IPS-18c (cell line): Measurements from ENCODE around the gene DTX1.

Experiments
- H3K4me3 ChIP-seq: 2 replicates; pipeline ENCODE4 v1.7.0; 2013; ENCODE audit warnings: low read depth, mild to moderate bottlenecking, low read length, moderate library complexity; ENCODE audit not compliant: insufficient read depth
- H3K9me3 ChIP-seq: one replicate; pipeline ENCODE4 v1.6.1; 2013; ENCODE audit warnings: mild to moderate bottlenecking, low read length, moderate library complexity; ENCODE audit not compliant: control insufficient read depth, insufficient read depth

Gene DTX1

GRCh38 chr12:113056631-113057488 is at the start of gene DTX1:
TSS of gene DTX1 (plus strand) at chr12:113056730. CDS start at chr12:113058193, 1,463 bp downstream.
- peak within 1 kb of the TSS; percentile 65 for H3K4me3 ChIP-seq

GRCh38 chr12:113007166-113007565 is 49.4 kb upstream of the DTX1 start:
- Histone ChIP-seq H3K9me3 (peaks cover 5% of the 10 kb centered on the region), H3K4me3 (no peak overlapping the region)

More at GRCh38 chr12:113056631-113057488, at the start of gene DTX1:
- H3K9me3 ChIP-seq, result peaks cover 3% of the 10 kb centered on the region

GRCh38 chr12:113010701-113011100 is 45.8 kb upstream of the DTX1 start:
- H3K4me3 ChIP-seq, result no peak overlapping the region
- peaks cover 5% of the 10 kb centered on the region for H3K9me3 ChIP-seq

GRCh38 chr12:113014565-113014964 is 42.0 kb upstream of the DTX1 start:
- Histone ChIP-seq H3K9me3 (peaks cover 5% of the 10 kb centered on the region), H3K4me3 (no peak overlapping the region)

GRCh38 chr12:113016796-113017195 is 39.7 kb upstream of the DTX1 start:
- Histone ChIP-seq H3K4me3 (no peak overlapping the region), H3K9me3 (no peaks in the 10 kb centered on the region)

- no peaks in the 10 kb centered on the region for H3K9me3 ChIP-seq
Measured at GRCh38 chr12:113019025-113019424, 37.5 kb upstream of the DTX1 start.

GRCh38 chr12:113021500-113021899 is 35.0 kb upstream of the DTX1 start:
- no peak overlapping the region for H3K4me3 ChIP-seq
- H3K9me3 ChIP-seq, result peaks cover 2% of the 10 kb centered on the region

More at GRCh38 chr12:113019025-113019424, 37.5 kb upstream of the DTX1 start:
- no peak overlapping the region for H3K4me3 ChIP-seq

- H3K4me3 ChIP-seq, result no peak overlapping the region
- H3K9me3 ChIP-seq, result peaks cover 2% of the 10 kb centered on the region
Measured at GRCh38 chr12:113022563-113023297, 33.8 kb upstream of the DTX1 start.

GRCh38 chr12:113027726-113028125 is 28.8 kb upstream of the DTX1 start:
- Histone ChIP-seq H3K9me3 (peaks cover 2% of the 10 kb centered on the region), H3K4me3 (no peak overlapping the region)

GRCh38 chr12:113030875-113031525 is 25.5 kb upstream of the DTX1 start:
- H3K9me3 ChIP-seq, result peaks cover 2% of the 10 kb centered on the region
- H3K4me3 ChIP-seq, result no peak overlapping the region

GRCh38 chr12:113039911-113040445 is 16.6 kb upstream of the DTX1 start:
- Histone ChIP-seq H3K9me3 (no peaks in the 10 kb centered on the region), H3K4me3 (no peak overlapping the region)

GRCh38 chr12:113040722-113041171 is 15.8 kb upstream of the DTX1 start:
- Histone ChIP-seq H3K4me3 (no peak overlapping the region), H3K9me3 (no peaks in the 10 kb centered on the region)

GRCh38 chr12:113041560-113041959 is 15.0 kb upstream of the DTX1 start:
- Histone ChIP-seq H3K9me3 (no peaks in the 10 kb centered on the region), H3K4me3 (no peak overlapping the region)

GRCh38 chr12:113043240-113043639 is 13.3 kb upstream of the DTX1 start:
- no peaks in the 10 kb centered on the region for H3K9me3 ChIP-seq
- no peak overlapping the region for H3K4me3 ChIP-seq

- Histone ChIP-seq H3K4me3 (no peak overlapping the region), H3K9me3 (no peaks in the 10 kb centered on the region)
Measured at GRCh38 chr12:113044516-113044915, 12.0 kb upstream of the DTX1 start.

- peaks cover 3% of the 10 kb centered on the region for H3K9me3 ChIP-seq
- no peak overlapping the region for H3K4me3 ChIP-seq
Measured at GRCh38 chr12:113048716-113049127, 7.8 kb upstream of the DTX1 start.

- peaks cover 3% of the 10 kb centered on the region for H3K9me3 ChIP-seq
- H3K4me3 ChIP-seq, result no peak overlapping the region
Measured at GRCh38 chr12:113049976-113050742, 6.4 kb upstream of the DTX1 start.
